CD4-positive, alpha-beta T cell treated with Interleukin-4 for 4 hours (primary cell): ENCODE data around the gene PRIMA1.
"Not testable (repeated sequence)": the region's sequence is repeated elsewhere in the genome, so short reads cannot be mapped to it uniquely, and the experiment has no call there.

Experiments used
- DNase-seq: peaks from one replicate; pipeline ENCODE4 v3.0.0-alpha.2; 2020

PRIMA1 gene, protein sequence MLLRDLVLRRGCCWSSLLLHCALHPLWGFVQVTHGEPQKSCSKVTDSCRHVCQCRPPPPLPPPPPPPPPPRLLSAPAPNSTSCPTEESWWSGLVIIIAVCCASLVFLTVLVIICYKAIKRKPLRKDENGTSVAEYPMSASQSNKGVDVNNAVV

DNA sequence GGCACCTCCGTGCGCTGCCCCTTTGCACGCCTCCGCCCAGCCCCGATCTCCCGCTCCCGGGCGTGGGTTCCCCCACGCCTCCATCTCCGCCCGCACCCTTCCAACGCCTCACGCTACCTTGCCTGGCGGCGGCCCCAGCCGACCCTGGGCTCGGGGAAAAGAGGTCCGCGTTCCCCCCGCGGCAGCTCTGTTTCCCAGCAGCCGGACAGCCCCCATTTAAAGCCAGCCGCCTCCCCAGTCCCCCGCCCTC lies at the start of gene PRIMA1:
Gene PRIMA1, minus strand, starts transcription at position 193 of the 250 bp plus-strand sequence. CDS start 767 bp downstream, outside the sequence.
- no peak for DNase-seq

DNA sequence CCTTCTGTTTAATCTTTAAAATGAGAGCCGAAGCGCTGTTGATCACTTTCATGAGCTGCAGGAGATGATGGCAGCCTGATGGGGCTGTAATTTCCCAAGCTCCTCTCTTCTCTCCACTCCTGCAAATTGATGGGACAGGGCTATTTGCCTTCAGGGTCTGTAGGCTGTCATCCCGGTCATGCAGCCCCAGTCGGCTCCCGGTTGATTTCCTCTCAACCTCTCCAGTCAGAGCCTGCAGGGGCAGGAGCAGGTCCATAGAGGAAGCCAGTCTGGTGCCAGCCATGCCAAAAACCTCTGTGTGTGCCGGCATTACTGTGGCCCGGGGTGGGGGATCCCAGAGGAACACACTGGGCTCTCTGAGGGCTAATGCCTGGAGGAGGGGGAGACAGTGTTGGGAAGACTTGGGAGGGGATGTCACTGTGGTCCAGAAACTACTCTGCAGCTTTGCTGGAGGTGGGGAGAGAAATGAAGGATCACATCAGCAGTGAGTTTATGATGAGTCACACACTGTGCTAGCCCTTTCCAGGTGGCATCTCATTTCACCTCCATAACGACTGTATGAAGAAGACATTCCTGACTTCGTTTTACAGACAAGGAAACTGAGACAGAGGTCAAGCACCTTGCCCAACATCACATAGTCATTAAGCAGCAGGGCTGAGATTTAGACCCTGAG lies 46.5 kb upstream of the PRIMA1 start:
- no peak for DNase-seq

GRCh38 chr14:93832665-93833064 lies 44.4 kb upstream of the PRIMA1 start:
- DNase-seq: no peak

- DNase-seq: no peak
These were observed 43.8 kb upstream of the PRIMA1 start for GRCh38 chr14:93832081-93832480.

- no peak for DNase-seq
These were observed 42.6 kb upstream of the PRIMA1 start for GRCh38 chr14:93830753-93831461.

GRCh38 chr14:93829839-93830481 lies 41.7 kb upstream of the PRIMA1 start:
- no peak for DNase-seq

- no peak for DNase-seq
These were observed 36.9 kb upstream of the PRIMA1 start for GRCh38 chr14:93825235-93825553.

GRCh38 chr14:93824518-93825234 lies 36.4 kb upstream of the PRIMA1 start:
- DNase-seq: no peak

DNA sequence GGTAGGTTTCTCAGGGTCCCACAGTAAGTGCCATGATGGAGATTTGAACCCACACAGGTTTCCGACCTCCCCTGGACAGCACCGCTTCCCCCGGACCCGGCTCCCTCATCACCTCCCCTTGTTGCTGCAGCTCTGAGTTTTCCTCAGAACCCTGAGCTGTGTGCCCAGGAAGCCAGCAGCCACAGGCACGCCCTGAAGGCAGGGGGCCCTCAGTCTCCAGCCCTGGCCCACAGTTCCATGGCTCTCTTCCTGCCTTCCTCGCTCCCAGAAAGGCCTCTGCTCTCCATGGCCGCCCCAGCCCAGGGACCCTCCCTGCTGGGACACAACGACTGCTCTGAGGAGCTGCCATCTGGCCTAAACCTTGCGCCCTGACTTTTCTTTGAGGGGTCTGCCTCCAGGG lies 35.8 kb upstream of the PRIMA1 start:
- no peak for DNase-seq

DNA sequence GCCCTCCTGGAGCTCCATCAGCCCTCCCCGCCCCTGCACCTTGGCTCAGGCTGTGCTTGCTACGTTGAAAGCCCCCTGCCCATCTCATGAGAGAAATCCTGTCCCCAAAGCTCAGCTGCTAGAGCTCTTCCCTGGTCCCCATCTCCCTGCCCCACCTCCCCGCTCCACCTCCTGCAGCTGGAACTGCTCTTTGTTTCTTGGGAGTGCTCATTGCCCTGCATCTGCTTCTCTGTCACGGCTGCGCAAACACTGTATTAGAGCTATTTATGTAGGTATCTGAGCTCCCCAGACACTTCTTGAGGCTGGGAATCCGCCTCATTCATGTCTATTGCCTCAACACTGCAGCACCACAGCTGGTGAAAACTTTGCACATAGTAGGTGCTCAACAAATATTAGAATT lies 32.8 kb upstream of the PRIMA1 start:
- no peak for DNase-seq

DNA sequence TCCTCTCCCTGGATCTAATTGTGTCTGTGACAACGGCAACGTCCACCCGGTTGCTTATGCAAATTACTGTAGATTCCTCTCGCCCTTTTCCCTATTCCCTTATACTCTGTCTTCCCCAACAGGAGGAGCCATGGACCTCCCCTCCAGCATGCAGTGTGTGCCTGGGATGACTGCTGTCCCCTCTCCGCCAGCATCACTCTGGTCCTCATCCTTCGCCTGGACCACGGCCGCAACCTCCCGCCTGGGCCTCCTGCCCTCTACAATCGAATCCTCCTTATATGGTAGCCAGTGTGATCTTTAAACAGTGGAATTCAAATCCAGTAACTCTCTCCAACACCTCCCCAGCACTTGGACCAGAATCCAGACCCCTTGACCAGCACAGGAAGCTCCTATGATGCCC lies 30.6 kb upstream of the PRIMA1 start:
- DNase-seq: no peak

DNA sequence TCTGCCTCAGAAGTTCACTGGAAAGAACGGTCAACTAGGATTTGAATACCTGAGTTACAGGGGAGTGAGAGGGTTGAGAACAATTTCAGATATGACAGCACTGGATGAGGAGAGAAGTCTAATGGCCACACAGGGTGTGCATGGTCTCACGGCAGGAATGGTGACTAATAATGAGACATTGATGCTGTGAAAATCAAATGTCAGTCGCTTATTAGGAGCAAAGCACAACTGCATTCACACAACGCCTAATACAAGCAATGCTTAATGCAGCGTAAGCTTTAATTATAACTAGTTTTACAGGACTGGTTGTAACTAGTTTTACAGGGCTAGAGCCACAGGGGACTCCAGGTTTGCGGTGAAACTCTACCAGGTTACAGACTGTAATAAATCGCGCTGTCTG lies 23.4 kb upstream of the PRIMA1 start:
- no peak for DNase-seq

DNA sequence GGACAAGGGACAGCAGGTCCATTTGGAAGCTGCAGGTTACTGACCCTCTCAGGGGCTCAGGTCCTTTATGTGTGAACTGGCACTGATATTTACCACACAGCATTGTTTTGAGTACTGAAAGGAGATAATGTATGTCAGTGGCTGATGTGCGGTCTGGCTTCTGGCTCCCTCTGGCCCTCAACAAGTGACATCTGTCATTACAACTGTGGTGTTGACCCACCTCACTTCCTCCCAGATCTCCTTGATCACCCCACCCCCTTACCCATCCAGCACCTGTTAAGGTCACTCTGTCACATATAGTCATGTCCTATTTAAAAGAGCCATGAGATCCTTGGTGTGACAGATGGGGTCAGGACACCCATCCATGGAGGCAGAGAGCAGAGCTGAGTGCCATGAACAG lies 22.7 kb upstream of the PRIMA1 start:
- DNase-seq: no peak

DNA sequence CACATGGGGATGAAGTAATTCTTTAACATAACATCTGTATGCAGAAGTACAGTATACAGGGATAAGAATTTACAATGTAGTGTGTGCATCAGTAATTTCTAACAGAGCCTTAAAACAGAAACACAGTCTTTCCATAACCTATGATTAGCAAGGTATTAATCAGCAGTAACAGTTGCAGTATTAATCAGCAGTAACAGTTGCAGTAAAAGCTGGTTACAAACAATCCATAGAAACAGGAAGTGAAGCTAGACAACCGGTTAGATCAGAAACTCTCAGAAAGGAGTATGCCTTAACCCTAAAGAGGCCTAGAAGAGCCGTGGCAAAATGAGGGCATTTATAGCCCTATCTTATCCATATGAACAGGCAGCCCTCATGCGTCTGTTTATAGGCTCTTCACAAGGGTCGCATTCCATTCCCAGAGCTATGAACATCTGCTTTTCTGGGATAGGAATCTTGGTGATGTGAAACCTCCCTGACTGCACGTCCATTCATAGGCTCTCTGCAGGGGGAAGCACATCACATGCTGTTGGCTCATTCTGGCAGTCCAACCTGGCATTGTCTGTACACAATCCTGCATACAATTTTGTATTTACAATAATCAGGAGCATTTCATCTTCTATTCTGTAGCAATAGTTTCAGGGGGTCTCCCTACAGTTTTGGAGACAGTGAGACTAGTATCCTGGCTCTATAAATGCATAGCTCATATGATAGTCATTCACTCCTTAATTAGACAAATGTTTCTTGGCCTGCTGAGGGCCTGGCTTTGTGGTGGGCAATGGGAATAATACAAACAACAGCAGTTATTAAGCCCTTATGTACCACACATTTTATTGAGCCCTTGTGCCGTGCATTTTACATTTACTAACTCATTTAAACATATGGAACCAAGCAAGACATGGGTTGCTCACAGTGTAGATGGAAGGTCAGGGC lies 21.5 kb upstream of the PRIMA1 start:
- DNase-seq: not testable (repeated sequence)

GRCh38 chr14:93804654-93805053 lies 16.4 kb upstream of the PRIMA1 start:
- no peak for DNase-seq

DNA sequence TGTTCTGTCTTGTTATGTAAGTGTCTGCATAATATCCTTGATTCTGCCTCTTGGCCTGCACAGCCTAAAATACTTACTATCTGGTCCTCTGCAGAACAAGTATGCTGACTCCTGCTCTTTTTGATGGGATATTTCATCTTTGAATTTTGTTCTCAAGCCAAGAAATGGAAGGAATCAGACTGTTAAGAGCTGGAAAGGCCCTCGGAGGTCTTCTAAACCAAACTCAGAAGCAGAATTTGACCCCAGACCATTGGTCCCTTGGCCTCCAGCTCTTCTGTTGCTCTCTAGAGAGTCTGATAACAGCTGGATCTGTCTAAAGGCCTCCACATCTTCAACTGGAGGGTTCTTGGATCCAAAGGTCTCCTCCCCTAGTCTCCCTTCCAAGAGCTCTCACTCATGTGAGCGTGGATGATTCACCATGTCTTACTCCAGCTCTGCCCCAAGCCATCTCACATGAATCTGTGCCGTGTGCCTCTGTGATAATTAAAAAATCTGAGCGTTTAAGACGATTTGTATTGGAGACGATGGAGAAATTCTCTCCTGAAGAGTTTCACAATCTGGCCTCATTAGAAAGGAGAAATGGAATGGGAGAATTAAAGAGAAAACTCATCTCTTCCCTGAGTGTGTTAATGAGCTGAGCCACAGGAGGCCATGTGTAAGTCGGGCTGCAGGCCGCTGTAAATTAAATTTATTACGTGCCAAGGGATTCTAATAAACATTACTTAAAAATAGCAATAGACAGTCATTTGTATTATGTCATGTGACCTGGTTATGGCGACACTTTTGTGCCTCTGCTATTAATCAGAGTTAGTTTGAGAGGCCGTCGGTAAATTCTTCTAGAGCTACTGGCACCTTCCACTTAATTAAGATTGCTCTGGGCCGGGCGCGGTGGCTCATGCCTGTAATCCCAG lies 15.4 kb upstream of the PRIMA1 start:
- no peak for DNase-seq

DNA sequence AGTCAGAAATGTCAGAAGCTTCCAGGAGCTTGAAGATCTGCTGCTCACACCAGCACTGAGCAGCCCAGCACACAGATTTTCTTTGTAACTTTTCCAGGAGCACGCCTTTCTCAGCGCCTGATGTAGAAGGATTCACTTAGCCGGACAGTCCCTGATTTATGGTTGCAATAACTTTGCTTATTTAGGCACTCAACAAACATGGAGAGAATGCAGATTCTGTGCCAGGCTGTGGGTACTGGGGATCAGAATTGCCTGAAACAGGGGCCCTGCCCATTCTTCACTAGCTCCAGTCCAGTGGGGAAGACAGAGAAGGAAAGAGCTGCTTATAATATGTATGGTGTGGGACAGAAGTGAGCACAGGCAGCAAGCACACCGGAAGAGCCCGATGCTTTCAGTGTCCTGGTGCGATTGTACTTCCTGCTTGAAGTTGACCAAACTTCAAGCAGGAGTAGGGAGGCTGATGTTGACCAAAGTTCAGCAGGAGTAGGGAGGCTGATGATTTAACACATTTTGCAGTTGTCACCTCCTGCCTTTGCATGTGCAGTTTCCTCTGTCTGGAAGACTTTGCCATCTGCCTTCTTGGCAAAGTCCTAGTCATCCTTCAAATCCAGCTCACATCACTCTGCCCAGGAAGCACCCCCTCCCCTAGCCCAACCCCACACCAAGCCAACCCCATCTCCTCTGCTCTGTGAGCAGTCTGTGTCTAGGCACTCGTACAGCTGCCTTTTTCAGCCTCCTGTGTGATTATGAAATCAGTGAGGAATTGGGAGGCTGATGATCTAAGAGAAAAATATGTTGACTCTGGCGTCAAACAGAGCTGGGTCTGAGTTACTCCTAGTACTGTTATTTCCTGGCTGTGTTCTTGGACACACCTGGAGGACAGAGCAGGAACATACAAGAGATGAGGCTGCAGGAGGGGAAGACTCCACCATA lies 12.0 kb upstream of the PRIMA1 start:
- no peak for DNase-seq

DNA sequence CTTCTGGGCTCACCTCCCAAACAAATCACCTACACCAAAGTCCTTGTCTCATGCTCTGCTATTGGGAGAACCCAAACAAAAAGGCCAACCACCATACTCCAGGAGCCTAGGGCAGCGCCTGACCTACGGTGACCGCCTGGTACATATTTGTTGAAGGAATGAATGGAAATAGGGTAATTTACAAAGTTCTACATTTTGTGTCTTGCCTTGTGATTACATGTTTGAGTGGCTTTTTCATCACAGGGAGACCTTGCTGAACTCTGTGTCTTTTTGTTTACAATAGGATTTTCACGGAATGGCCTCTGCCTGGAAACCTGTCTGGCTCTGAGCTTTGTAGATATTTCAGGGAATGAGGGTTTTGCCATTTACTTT lies 11.3 kb upstream of the PRIMA1 start:
- no peak for DNase-seq

- DNase-seq: no peak
These were observed 9.3 kb upstream of the PRIMA1 start for GRCh38 chr14:93797536-93797935.

- DNase-seq: no peak
These were observed 8.8 kb upstream of the PRIMA1 start for GRCh38 chr14:93797071-93797470.
